ENCODE results near the gene TBR1.

GRCh38 chr2:161445097-161445496 is 29.0 kb downstream of the TBR1 start:
- TF ChIP-seq CTCF (conservative IDR thresholded peaks at IDR 0.05; ENCODE audit: low read depth in 2 of 2): no peak
- no peak for TF ChIP-seq CREB1 (CRISPR knock-in tag; IDR thresholded peaks at IDR 0.05; ENCODE audit: low read depth)
- no peak for TF ChIP-seq POLR2AphosphoS5 (IDR thresholded peaks at IDR 0.05; ENCODE audit: low read depth)
- TF ChIP-seq ZNF462 (CRISPR knock-in tag; IDR thresholded peaks at IDR 0.05): no peak
- no peak for TF ChIP-seq REST (IDR thresholded peaks at IDR 0.05; ENCODE audit: unreplicated experiment)
- TF ChIP-seq EZH2phosphoT487 (IDR thresholded peaks at IDR 0.05; ENCODE audit: unreplicated experiment): no peak

All from GM23338 (cell line).